Liver (tissue), 9 donors: ENCODE measurements around the gene CDC42EP1. TPM values are rescaled to one million over a fixed set of nuclear protein-coding genes. Genes with fewer than 3 reads are reported as not detected.
"Not testable (repeated sequence)": the region's sequence is repeated elsewhere in the genome, so short reads cannot be mapped to it uniquely, and the experiment has no call there.

ENCODE experiments used
- DNase-seq: peaks from one replicate; pipeline ENCODE4 v3.0.0-alpha.2; 2017; ENCODE audit warnings: low spot score
- H3K27ac ChIP-seq, 2 donors: one replicate each; pipeline ENCODE4 v1.7.0; 2013; ENCODE audit warnings: inconsistent platforms in 2 of 2, low read length in 2 of 2, control low read depth in 1 of 2, low read depth in 1 of 2, mild to moderate bottlenecking in 1 of 2
- H3K27me3 ChIP-seq, 4 donors: one replicate each; pipeline versions ENCODE4 v1.6.1 to v1.7.0; 2013; ENCODE audit warnings: low read length in 3 of 4, inconsistent platforms in 1 of 4, mild to moderate bottlenecking in 1 of 4, moderate library complexity in 1 of 4; ENCODE audit not compliant: control insufficient read depth in 4 of 4, insufficient read depth in 4 of 4
- H3K36me3 ChIP-seq, 4 donors: one replicate each; pipeline versions ENCODE4 v1.6.1 to v1.7.0; 2013; ENCODE audit warnings: low read length in 3 of 4, mild to moderate bottlenecking in 3 of 4, low read depth in 1 of 4, moderate library complexity in 1 of 4; ENCODE audit not compliant: control insufficient read depth in 4 of 4, insufficient read depth in 3 of 4
- H3K4me1 ChIP-seq, 4 donors: one replicate each; pipeline versions ENCODE4 v1.6.1 to v1.7.0; 2013; ENCODE audit warnings: low read length in 3 of 4, mild to moderate bottlenecking in 3 of 4, moderate library complexity in 1 of 4; ENCODE audit not compliant: control insufficient read depth in 4 of 4, insufficient read depth in 4 of 4
- H3K4me3 ChIP-seq, 3 donors: one replicate each; pipeline versions ENCODE4 v1.6.1 to v1.7.0; 2013; ENCODE audit warnings: low read length in 3 of 3, control low read depth in 1 of 3, low read depth in 1 of 3, mild to moderate bottlenecking in 1 of 3
- H3K9ac ChIP-seq, 2 donors: one replicate each; pipeline ENCODE4 v1.7.0; 2013; ENCODE audit warnings: low read length in 2 of 2, mild to moderate bottlenecking in 2 of 2, moderate library complexity in 2 of 2, control low read depth in 1 of 2, low read depth in 1 of 2
- H3K9me3 ChIP-seq, 4 donors: one replicate each; pipeline versions ENCODE4 v1.6.1 to v1.7.0; 2013; ENCODE audit warnings: low read length in 3 of 4; ENCODE audit not compliant: control insufficient read depth in 4 of 4
- ATF3 ChIP-seq: IDR thresholded peaks from 2 replicates; pipeline ENCODE4 v1.6.1; 2016; ENCODE audit warnings: antibody characterized with exemption
- EGR1 ChIP-seq, 2 donors: IDR thresholded peaks; 2 replicates each; pipeline ENCODE4 v1.6.1; 2016 to 2018; ENCODE audit warnings: antibody characterized with exemption in 2 of 2, low read depth in 2 of 2
- FOXA2 ChIP-seq: IDR thresholded peaks from 2 replicates; pipeline ENCODE4 v1.6.1; 2016; ENCODE audit warnings: antibody characterized with exemption
- HNF4A ChIP-seq, 2 donors: conservative IDR thresholded peaks; 2 replicates each; pipeline ENCODE4 v1.6.1; 2016; ENCODE audit warnings: antibody characterized with exemption in 2 of 2, mild to moderate bottlenecking in 2 of 2
- MAX ChIP-seq: IDR thresholded peaks from 2 replicates; pipeline ENCODE4 v1.6.1; 2016; ENCODE audit warnings: antibody characterized with exemption
- NR2F2 ChIP-seq: IDR thresholded peaks from 2 replicates; pipeline ENCODE4 v1.6.1; 2016; ENCODE audit warnings: antibody characterized with exemption
- REST ChIP-seq: IDR thresholded peaks from 2 replicates; pipeline ENCODE4 v1.6.1; 2016; ENCODE audit warnings: antibody characterized with exemption, mild to moderate bottlenecking
- RXRA ChIP-seq, 2 donors: IDR thresholded peaks; 2 replicates each; pipeline ENCODE4 v1.6.1; 2017 to 2018; ENCODE audit warnings: antibody characterized with exemption in 2 of 2, mild to moderate bottlenecking in 1 of 2
- WGBS: extraction: QIAGEN DNeasy Blood & Tissue Kit; methylation state at CpG from one replicate; pipeline ENCODE4 v1.1.7; 2013; 5-methylcytosine and 5-hydroxymethylcytosine counted together
- polyA plus RNA-seq, 2 donors: library from polyadenylated mRNA; stranded (reverse) in 1 of 2; unstranded in 1 of 2; fragments of 200-250 nt in 1 of 2; fragments of >200 nt in 1 of 2; fragmentation: Nextera tagmentation in 1 of 2; extraction: Ambion mirVana in 1 of 2; gene quantifications; one replicate each; pipeline versions ENCODE4 v1.2.1 to v1.2.3, GENCODE V29; 2013 to 2015
- total RNA-seq, 2 donors: library from RNA; depleted of rRNA; stranded (reverse); fragments of >200 nt; gene quantifications; one replicate each; pipeline ENCODE4 v1.2.3, GENCODE V29; 2014
- donor health status: healthy.
- donor health status: healthy.
- donor health status: healthy.
- donor health status: healthy.
- donor health status: healthy.

Gene CDC42EP1
- total and polyA plus RNA-seq, 4 donors: 10.2 to 66.6 (median 31.2) TPM

- not testable (repeated sequence) for H3K9ac ChIP-seq, H3K36me3 ChIP-seq, H3K27me3 ChIP-seq, H3K9me3 ChIP-seq, DNase-seq, H3K27ac ChIP-seq, H3K4me3 ChIP-seq
- peaks cover 17 to 52% (median 40%) of the 10 kb centered on the region in 4 donors for H3K4me1 ChIP-seq
- 88% methylated on average over 9 of the region's 9 CpGs for WGBS
These were observed 9.4 kb upstream of the CDC42EP1 start for GRCh38 chr22:37550921-37551320.

DNA sequence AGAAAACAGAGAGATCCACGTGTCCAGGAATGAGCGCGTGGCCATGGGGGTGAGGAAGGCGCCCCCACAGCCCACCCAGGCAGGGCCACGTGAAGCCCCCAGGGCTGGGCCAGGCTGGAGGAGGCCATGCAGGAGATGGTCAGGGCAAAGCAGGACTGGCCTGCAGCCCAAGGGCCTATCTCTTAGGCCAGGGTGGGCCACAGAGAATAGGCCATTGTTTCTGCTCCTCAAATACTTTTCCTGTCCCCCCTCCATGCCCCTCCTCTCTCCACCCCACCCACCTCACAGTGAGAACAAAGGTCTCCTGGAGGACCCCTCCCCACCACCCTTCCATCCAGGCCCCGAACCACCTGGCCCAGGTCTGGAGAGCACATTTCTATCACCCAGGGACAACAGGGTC lies 8.3 kb upstream of the CDC42EP1 start:
- TF ChIP-seq ATF3 (no peak), FOXA2 (no peak), EGR1 (IDR thresholded peaks at IDR 0.05; ENCODE audit: low read depth in 2 of 2) (no peak), REST (no peak), MAX (no peak), HNF4A (conservative IDR thresholded peaks at IDR 0.05) (no peak)
- H3K9me3 ChIP-seq: no peaks in the 10 kb centered on the region
- peaks cover 9 to 48% (median 35%) of the 10 kb centered on the region in 4 donors for H3K4me1 ChIP-seq
- WGBS: 84% methylated on average over 6 of the region's 6 CpGs
- DNase-seq: no peak
- no peak overlapping the region for H3K9ac ChIP-seq
- H3K27ac ChIP-seq: peak overlapping the region; percentile 8 to 20
- H3K27me3 ChIP-seq: no peaks in the 10 kb centered on the region
- no peaks in the 10 kb centered on the region for H3K36me3 ChIP-seq
- H3K4me3 ChIP-seq: no peak overlapping the region

DNA sequence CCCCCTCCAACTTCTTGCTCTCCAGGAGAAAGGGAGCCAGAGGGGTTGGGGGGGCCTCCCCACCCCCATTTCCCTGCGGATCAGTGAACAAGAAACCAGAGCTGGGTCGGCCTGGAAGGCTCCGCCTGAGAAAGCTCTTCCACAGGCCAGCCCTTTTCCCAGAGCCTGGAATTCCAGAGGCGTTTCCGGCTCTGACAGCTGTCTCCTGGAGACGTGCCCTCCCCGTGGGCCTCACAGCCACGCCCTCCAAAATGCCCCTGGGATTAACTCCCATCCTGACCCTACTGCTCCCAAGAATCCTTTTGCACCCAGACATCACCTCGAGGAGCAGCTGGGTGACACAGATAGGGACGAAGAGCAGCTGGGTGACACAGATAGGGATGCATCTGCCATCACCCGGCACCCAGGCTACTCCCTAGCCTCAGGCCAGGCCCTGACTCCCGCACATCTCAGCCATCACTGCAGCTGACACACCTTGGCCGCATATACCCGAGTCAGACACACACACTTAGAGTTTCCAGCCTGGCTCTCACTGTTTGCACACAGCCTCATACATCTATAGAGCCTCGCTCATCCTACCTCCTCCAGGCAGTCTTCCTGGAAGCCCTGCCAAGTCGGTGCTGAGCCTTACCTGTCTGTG lies 7.6 kb upstream of the CDC42EP1 start:
- no peak for TF ChIP-seq EGR1 (IDR thresholded peaks at IDR 0.05; ENCODE audit: low read depth in 2 of 2)
- TF ChIP-seq NR2F2: peak; percentile 77
- peak in 1 of 2 donors; percentile 9 for TF ChIP-seq RXRA (IDR thresholded peaks at IDR 0.05)
- TF ChIP-seq REST: peak; percentile 48
- peak overlapping the region; percentile 8 to 20 for H3K27ac ChIP-seq
- H3K27me3 ChIP-seq: no peaks in the 10 kb centered on the region
- no peak for DNase-seq
- no peak overlapping the region for H3K9ac ChIP-seq
- no peaks in the 10 kb centered on the region for H3K9me3 ChIP-seq
- H3K4me3 ChIP-seq: no peak overlapping the region
- 62% methylated on average over 16 of the region's 16 CpGs for WGBS
- peaks cover 12 to 46% (median 35%) of the 10 kb centered on the region in 4 donors for H3K4me1 ChIP-seq
- H3K36me3 ChIP-seq: no peaks in the 10 kb centered on the region
